Measurements from ENCODE around the gene PWWP2B. TPM values are rescaled to one million over a fixed set of nuclear protein-coding genes. Genes with fewer than 3 reads are reported as not detected.
A peak's percentile ranks its signal among the peaks of the same experiment; 100 is the strongest.

The PWWP2B gene
- total and polyA plus RNA-seq, 2 of the 13 experiments (the other 11 are each of a cell fraction or from before 2014, with no cell fraction given), result 2.3 to 4.7 TPM

DNA sequence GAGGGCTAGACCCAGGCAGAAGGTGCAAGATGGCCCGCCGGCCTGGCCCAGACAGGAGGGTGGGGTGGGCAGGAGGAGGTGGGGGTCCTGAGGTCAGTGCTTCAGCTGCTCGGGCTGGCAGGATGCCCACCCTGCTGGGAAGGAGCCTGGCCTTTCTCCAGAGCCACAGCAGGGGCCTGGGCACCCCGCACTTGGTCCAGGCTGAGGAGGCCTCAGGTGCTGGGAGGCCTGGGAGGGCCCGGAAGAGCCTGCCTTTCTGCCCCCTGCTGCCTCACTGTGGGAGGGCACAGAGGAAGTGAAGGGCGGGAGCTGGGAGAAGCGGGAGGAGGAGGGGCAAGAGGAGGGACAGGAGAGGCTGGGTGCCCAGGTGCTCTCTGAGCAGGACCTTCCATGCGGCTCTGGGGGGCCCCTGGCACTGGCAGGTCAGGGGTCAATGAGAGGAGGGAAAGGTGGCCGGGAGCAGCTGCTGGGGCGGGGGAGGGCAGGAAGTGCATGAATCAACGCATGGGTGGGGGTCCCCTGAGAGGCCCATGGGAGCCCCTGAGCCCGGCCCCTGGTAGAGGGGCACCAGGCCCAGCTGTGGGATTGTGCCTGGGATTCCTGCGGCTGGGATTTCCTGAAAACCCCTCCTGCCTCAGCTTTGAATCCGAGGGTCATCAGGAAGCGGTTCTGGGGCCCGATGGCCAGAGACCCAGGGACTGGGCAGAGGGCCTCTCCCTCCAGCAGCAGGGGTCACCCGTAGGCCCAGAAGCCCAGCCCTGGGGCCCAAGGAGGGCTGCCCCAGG, 49.9 kb downstream of the PWWP2B start (continued):
- TF ChIP-seq, protein P1, sequence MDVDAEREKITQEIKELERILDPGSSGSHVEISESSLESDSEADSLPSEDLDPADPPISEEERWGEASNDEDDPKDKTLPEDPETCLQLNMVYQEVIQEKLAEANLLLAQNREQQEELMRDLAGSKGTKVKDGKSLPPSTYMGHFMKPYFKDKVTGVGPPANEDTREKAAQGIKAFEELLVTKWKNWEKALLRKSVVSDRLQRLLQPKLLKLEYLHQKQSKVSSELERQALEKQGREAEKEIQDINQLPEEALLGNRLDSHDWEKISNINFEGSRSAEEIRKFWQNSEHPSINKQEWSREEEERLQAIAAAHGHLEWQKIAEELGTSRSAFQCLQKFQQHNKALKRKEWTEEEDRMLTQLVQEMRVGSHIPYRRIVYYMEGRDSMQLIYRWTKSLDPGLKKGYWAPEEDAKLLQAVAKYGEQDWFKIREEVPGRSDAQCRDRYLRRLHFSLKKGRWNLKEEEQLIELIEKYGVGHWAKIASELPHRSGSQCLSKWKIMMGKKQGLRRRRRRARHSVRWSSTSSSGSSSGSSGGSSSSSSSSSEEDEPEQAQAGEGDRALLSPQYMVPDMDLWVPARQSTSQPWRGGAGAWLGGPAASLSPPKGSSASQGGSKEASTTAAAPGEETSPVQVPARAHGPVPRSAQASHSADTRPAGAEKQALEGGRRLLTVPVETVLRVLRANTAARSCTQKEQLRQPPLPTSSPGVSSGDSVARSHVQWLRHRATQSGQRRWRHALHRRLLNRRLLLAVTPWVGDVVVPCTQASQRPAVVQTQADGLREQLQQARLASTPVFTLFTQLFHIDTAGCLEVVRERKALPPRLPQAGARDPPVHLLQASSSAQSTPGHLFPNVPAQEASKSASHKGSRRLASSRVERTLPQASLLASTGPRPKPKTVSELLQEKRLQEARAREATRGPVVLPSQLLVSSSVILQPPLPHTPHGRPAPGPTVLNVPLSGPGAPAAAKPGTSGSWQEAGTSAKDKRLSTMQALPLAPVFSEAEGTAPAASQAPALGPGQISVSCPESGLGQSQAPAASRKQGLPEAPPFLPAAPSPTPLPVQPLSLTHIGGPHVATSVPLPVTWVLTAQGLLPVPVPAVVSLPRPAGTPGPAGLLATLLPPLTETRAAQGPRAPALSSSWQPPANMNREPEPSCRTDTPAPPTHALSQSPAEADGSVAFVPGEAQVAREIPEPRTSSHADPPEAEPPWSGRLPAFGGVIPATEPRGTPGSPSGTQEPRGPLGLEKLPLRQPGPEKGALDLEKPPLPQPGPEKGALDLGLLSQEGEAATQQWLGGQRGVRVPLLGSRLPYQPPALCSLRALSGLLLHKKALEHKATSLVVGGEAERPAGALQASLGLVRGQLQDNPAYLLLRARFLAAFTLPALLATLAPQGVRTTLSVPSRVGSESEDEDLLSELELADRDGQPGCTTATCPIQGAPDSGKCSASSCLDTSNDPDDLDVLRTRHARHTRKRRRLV (CRISPR knock-in tag; IDR thresholded peaks at IDR 0.05), result no peak
- peak; percentile 17; the same call in 1 of the 2 replicates for TF ChIP-seq YEATS2 (CRISPR knock-in tag; IDR thresholded peaks at IDR 0.05; ENCODE audit: borderline replicate concordance)
- peak; percentile 52 for TF ChIP-seq STAG1 (CRISPR knock-in tag; IDR thresholded peaks at IDR 0.05)
- no peak; the same call in 1 of the 2 replicates for TF ChIP-seq ZNF224 (CRISPR knock-in tag; IDR thresholded peaks at IDR 0.05)
- TF ChIP-seq ZNF275 (CRISPR knock-in tag; IDR thresholded peaks at IDR 0.05; ENCODE audit: borderline replicate concordance), result no peak
- TF ChIP-seq CCDC6 (CRISPR knock-in tag; IDR thresholded peaks at IDR 0.05), result 0 out of 2 replicates have a peak, but pooled peaks have one; percentile 24
- TF ChIP-seq, protein P2, sequence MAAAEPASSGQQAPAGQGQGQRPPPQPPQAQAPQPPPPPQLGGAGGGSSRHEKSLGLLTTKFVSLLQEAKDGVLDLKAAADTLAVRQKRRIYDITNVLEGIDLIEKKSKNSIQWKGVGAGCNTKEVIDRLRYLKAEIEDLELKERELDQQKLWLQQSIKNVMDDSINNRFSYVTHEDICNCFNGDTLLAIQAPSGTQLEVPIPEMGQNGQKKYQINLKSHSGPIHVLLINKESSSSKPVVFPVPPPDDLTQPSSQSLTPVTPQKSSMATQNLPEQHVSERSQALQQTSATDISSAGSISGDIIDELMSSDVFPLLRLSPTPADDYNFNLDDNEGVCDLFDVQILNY (CRISPR knock-in tag; conservative IDR thresholded peaks at IDR 0.05), result no peak
- no peak for TF ChIP-seq CBX2 (IDR thresholded peaks at IDR 0.05; ENCODE audit: low read depth, low read length)
- TF ChIP-seq CBX2 (CRISPR knock-in tag; IDR thresholded peaks at IDR 0.05; ENCODE audit: low read depth), result 0 out of 2 replicates have a peak, but pooled peaks have one; percentile 51
- TF ChIP-seq CHCHD3 (CRISPR knock-in tag; IDR thresholded peaks at IDR 0.05), result no peak
- no peak for TF ChIP-seq RFX5 (IDR thresholded peaks at IDR 0.05; ENCODE audit: low read depth, low read length)
- no peak for TF ChIP-seq ZNF766 (CRISPR knock-in tag; IDR thresholded peaks at IDR 0.05; ENCODE audit: borderline replicate concordance)
- TF ChIP-seq REPIN1 (CRISPR knock-in tag; IDR thresholded peaks at IDR 0.05; ENCODE audit: borderline replicate concordance, low read depth), result no peak
- no peak for TF ChIP-seq ZSCAN29 (CRISPR knock-in tag; conservative IDR thresholded peaks at IDR 0.05)
- peak; percentile 83 for TF ChIP-seq GABPB1 (CRISPR knock-in tag; IDR thresholded peaks at IDR 0.05)
- no peak for TF ChIP-seq TCF12 (IDR thresholded peaks at IDR 0.05)
- TF ChIP-seq TCF12 (CRISPR knock-in tag; IDR thresholded peaks at IDR 0.05), result no peak
- TF ChIP-seq, protein P3, sequence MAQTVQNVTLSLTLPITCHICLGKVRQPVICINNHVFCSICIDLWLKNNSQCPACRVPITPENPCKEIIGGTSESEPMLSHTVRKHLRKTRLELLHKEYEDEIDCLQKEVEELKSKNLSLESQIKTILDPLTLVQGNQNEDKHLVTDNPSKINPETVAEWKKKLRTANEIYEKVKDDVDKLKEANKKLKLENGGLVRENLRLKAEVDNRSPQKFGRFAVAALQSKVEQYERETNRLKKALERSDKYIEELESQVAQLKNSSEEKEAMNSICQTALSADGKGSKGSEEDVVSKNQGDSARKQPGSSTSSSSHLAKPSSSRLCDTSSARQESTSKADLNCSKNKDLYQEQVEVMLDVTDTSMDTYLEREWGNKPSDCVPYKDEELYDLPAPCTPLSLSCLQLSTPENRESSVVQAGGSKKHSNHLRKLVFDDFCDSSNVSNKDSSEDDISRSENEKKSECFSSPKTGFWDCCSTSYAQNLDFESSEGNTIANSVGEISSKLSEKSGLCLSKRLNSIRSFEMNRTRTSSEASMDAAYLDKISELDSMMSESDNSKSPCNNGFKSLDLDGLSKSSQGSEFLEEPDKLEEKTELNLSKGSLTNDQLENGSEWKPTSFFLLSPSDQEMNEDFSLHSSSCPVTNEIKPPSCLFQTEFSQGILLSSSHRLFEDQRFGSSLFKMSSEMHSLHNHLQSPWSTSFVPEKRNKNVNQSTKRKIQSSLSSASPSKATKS (CRISPR knock-in tag; IDR thresholded peaks at IDR 0.05), result no peak
